ENCODE measurements around the gene SIRPB1.
"Not testable (repeated sequence)": the region's sequence is repeated elsewhere in the genome, so short reads cannot be mapped to it uniquely, and the experiment has no call there.

The SIRPB1 gene

GRCh38 chr20:1588533-1589460 lies 31.0 kb downstream of the SIRPB1 start:
- no peak for DNase-seq

- DNase-seq: no peak
Measured at GRCh38 chr20:1587781-1588532, 31.9 kb downstream of the SIRPB1 start.

- DNase-seq: no peak
Measured at GRCh38 chr20:1579488-1579887, 40.3 kb downstream of the SIRPB1 start.

GRCh38 chr20:1577906-1578305 lies 41.9 kb downstream of the SIRPB1 start:
- DNase-seq: no peak

- not testable (repeated sequence) for DNase-seq
Measured at GRCh38 chr20:1577313-1577712, 42.5 kb downstream of the SIRPB1 start.

- no peak for DNase-seq
Measured at GRCh38 chr20:1576641-1577040, 43.2 kb downstream of the SIRPB1 start.

- DNase-seq: not testable (repeated sequence)
Measured at GRCh38 chr20:1576003-1576402, 43.8 kb downstream of the SIRPB1 start.

- DNase-seq: not testable (repeated sequence)
Measured at GRCh38 chr20:1571583-1571982, 48.2 kb downstream of the SIRPB1 start.

All from stimulated activated CD4-positive, alpha-beta T cell treated with anti-CD3 and anti-CD28 coated beads, Interleukin-4, amount 100 ng/mL, for 4 hours (primary cell).